CD4-positive, alpha-beta T cell treated with Interleukin-15 for 4 hours (primary cell): ENCODE measurements around the gene DUOXA1.
"Not testable (repeated sequence)": the region's sequence is repeated elsewhere in the genome, so short reads cannot be mapped to it uniquely, and the experiment has no call there.

Experiments used
- DNase-seq: peaks from one replicate; pipeline ENCODE4 v3.0.0-alpha.2; 2020; ENCODE audit warnings: low spot score

Gene DUOXA1

GRCh38 chr15:45112591-45113379 is 16.9 kb downstream of the DUOXA1 start:
- no peak for DNase-seq

GRCh38 chr15:45112143-45112590 is 17.5 kb downstream of the DUOXA1 start:
- no peak for DNase-seq

GRCh38 chr15:45111390-45112142 is 18.1 kb downstream of the DUOXA1 start:
- no peak for DNase-seq

GRCh38 chr15:45110256-45110820 is 19.3 kb downstream of the DUOXA1 start:
- DNase-seq, result no peak

- no peak for DNase-seq
Observed at GRCh38 chr15:45107941-45108630, 21.6 kb downstream of the DUOXA1 start.

- DNase-seq, result no peak
Observed at GRCh38 chr15:45106002-45106790, 23.5 kb downstream of the DUOXA1 start.

- DNase-seq, result no peak
Observed at GRCh38 chr15:45105586-45105985, 24.1 kb downstream of the DUOXA1 start.

- DNase-seq, result not testable (repeated sequence)
Observed at GRCh38 chr15:45104170-45104569, 25.5 kb downstream of the DUOXA1 start.

GRCh38 chr15:45102226-45102625 is 27.5 kb downstream of the DUOXA1 start:
- no peak for DNase-seq

GRCh38 chr15:45101749-45102148 is 27.9 kb downstream of the DUOXA1 start:
- DNase-seq, result no peak

GRCh38 chr15:45100884-45101625 is 28.6 kb downstream of the DUOXA1 start:
- DNase-seq, result no peak

- DNase-seq, result no peak
Observed at GRCh38 chr15:45099549-45100165, 30.0 kb downstream of the DUOXA1 start.

- no peak for DNase-seq
Observed at GRCh38 chr15:45097466-45097865, 32.2 kb downstream of the DUOXA1 start.

GRCh38 chr15:45095661-45096060 is 34.0 kb downstream of the DUOXA1 start:
- DNase-seq, result no peak

- no peak for DNase-seq
Observed at GRCh38 chr15:45094358-45094730, 35.3 kb downstream of the DUOXA1 start.

- DNase-seq, result no peak
Observed at GRCh38 chr15:45093622-45094357, 35.9 kb downstream of the DUOXA1 start.

GRCh38 chr15:45093013-45093412 is 36.7 kb downstream of the DUOXA1 start:
- DNase-seq, result no peak

- no peak for DNase-seq
Observed at GRCh38 chr15:45091576-45091975, 38.1 kb downstream of the DUOXA1 start.

- DNase-seq, result no peak
Observed at GRCh38 chr15:45091161-45091560, 38.5 kb downstream of the DUOXA1 start.
